ENCODE data around the gene ANKRD11.

Gene ANKRD11

DNA sequence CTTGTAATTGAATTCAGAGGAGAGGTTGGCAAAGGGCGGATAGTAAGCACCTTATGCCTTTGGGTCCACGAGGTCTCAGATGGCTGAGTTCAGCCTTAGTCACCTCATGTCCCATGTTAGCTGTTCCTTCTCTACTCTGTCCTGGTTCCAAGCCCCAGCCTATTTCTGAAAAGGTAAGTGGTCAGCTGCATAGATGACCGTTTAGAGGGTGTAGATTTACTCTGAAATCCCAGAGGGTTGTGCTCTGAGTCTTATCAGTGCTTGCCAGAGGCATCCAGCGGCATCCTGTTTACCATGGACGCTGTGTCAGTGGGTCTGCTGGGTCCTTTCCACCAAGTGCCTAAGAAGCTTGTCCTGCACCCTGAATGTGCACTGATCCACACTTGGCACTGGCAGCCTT, 271.0 kb downstream of the ANKRD11 start:
- no peak for DNase-seq
